Glutamatergic neuron (in vitro differentiated cells): ENCODE data around the gene GAL3ST1. TPM values are rescaled to one million over a fixed set of nuclear protein-coding genes. Genes with fewer than 3 reads are reported as not detected.

Experiments used
- DNase-seq: peaks from one replicate; pipeline ENCODE4 v3.0.0; 2022
- H3K27ac Mint-ChIP-seq: one replicate; pipeline ENCODE4 v1.8.0; 2020; ENCODE audit warnings: mild to moderate bottlenecking, mixed read lengths, inconsistent platforms; ENCODE audit not compliant: unreplicated experiment
- H3K27me3 Mint-ChIP-seq: one replicate; pipeline ENCODE4 v1.8.0; 2020; ENCODE audit warnings: mild to moderate bottlenecking, moderate library complexity, mixed read lengths, inconsistent platforms; ENCODE audit not compliant: unreplicated experiment
- H3K36me3 Mint-ChIP-seq: one replicate; pipeline ENCODE4 v1.8.0; 2020; ENCODE audit warnings: mild to moderate bottlenecking, mixed read lengths, inconsistent platforms; ENCODE audit not compliant: unreplicated experiment
- H3K4me1 Mint-ChIP-seq: one replicate; pipeline ENCODE4 v1.8.0; 2020; ENCODE audit warnings: mild to moderate bottlenecking, low read depth, mixed read lengths, inconsistent platforms; ENCODE audit not compliant: unreplicated experiment
- H3K4me3 Mint-ChIP-seq: one replicate; pipeline ENCODE4 v1.8.0; 2020; ENCODE audit warnings: mild to moderate bottlenecking, mixed read lengths, inconsistent platforms; ENCODE audit not compliant: unreplicated experiment
- H3K9me3 Mint-ChIP-seq: one replicate; pipeline ENCODE4 v1.8.0; 2020; ENCODE audit warnings: mild to moderate bottlenecking, moderate library complexity, mixed read lengths, inconsistent platforms; ENCODE audit not compliant: unreplicated experiment
- total RNA-seq: library from RNA; stranded (reverse); fragmentation: NEBNext Ultra II Directional; extraction: Animal tissue kit (Norgen Biotek cat#: 25700); gene quantifications from one replicate; pipeline ENCODE4 v1.2.1, GENCODE V29; 2021; ENCODE audit not compliant: unreplicated experiment
- TF ChIP-seq, protein P1 (sequence below): fragments of 200-600 bp; sonication (generic); IDR thresholded peaks from one replicate; pipeline ENCODE4 v1.5.0; 2021; ENCODE audit not compliant: partially characterized antibody, unreplicated experiment

The GAL3ST1 gene
- total RNA-seq, 1 donor from 2014 or later, result 1.8 TPM

- TF ChIP-seq, protein P1, sequence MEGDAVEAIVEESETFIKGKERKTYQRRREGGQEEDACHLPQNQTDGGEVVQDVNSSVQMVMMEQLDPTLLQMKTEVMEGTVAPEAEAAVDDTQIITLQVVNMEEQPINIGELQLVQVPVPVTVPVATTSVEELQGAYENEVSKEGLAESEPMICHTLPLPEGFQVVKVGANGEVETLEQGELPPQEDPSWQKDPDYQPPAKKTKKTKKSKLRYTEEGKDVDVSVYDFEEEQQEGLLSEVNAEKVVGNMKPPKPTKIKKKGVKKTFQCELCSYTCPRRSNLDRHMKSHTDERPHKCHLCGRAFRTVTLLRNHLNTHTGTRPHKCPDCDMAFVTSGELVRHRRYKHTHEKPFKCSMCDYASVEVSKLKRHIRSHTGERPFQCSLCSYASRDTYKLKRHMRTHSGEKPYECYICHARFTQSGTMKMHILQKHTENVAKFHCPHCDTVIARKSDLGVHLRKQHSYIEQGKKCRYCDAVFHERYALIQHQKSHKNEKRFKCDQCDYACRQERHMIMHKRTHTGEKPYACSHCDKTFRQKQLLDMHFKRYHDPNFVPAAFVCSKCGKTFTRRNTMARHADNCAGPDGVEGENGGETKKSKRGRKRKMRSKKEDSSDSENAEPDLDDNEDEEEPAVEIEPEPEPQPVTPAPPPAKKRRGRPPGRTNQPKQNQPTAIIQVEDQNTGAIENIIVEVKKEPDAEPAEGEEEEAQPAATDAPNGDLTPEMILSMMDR, result no peak
- Mint-ChIP-seq H3K27me3 (no peaks in the 10 kb centered on the region), H3K4me3 (no peak overlapping the region), H3K36me3 (no peaks in the 10 kb centered on the region), H3K9me3 (no peaks in the 10 kb centered on the region), H3K4me1 (no peaks in the 10 kb centered on the region), H3K27ac (no peak overlapping the region)
- DNase-seq, result no peak
Observed at GRCh38 chr22:30591191-30591587, 16.7 kb upstream of the GAL3ST1 start.

GRCh38 chr22:30586414-30586813 lies 11.9 kb upstream of the GAL3ST1 start:
- Mint-ChIP-seq H3K4me1 (no peaks in the 10 kb centered on the region), H3K36me3 (no peaks in the 10 kb centered on the region), H3K27ac (no peak overlapping the region), H3K4me3 (no peak overlapping the region), H3K27me3 (peaks cover 3% of the 10 kb centered on the region), H3K9me3 (no peaks in the 10 kb centered on the region)
- no peak for DNase-seq
- TF ChIP-seq, protein P1, result no peak

- TF ChIP-seq, protein P1, result no peak
- no peaks in the 10 kb centered on the region for H3K36me3 Mint-ChIP-seq
- H3K27me3 Mint-ChIP-seq, result peaks cover 3% of the 10 kb centered on the region
- H3K4me3 Mint-ChIP-seq, result no peak overlapping the region
- H3K4me1 Mint-ChIP-seq, result no peaks in the 10 kb centered on the region
- no peaks in the 10 kb centered on the region for H3K9me3 Mint-ChIP-seq
- H3K27ac Mint-ChIP-seq, result no peak overlapping the region
- DNase-seq, result no peak
Observed at GRCh38 chr22:30584441-30584840, 10.0 kb upstream of the GAL3ST1 start.

- H3K4me3 Mint-ChIP-seq, result no peak overlapping the region
- TF ChIP-seq, protein P1, result no peak
- H3K9me3 Mint-ChIP-seq, result no peaks in the 10 kb centered on the region
- H3K4me1 Mint-ChIP-seq, result no peaks in the 10 kb centered on the region
- peaks cover 3% of the 10 kb centered on the region for H3K27me3 Mint-ChIP-seq
- no peak overlapping the region for H3K27ac Mint-ChIP-seq
- H3K36me3 Mint-ChIP-seq, result no peaks in the 10 kb centered on the region
- DNase-seq, result no peak
Observed at GRCh38 chr22:30582788-30583545, 8.5 kb upstream of the GAL3ST1 start.

GRCh38 chr22:30582051-30582450 lies 7.6 kb upstream of the GAL3ST1 start:
- TF ChIP-seq, protein P1, result no peak
- Mint-ChIP-seq H3K4me3 (no peak overlapping the region), H3K27ac (no peak overlapping the region), H3K9me3 (peaks cover 2% of the 10 kb centered on the region), H3K36me3 (no peaks in the 10 kb centered on the region), H3K27me3 (peaks cover 3% of the 10 kb centered on the region), H3K4me1 (no peaks in the 10 kb centered on the region)
- DNase-seq, result no peak
